ENCODE results near the gene AQP9.

The AQP9 gene, protein sequence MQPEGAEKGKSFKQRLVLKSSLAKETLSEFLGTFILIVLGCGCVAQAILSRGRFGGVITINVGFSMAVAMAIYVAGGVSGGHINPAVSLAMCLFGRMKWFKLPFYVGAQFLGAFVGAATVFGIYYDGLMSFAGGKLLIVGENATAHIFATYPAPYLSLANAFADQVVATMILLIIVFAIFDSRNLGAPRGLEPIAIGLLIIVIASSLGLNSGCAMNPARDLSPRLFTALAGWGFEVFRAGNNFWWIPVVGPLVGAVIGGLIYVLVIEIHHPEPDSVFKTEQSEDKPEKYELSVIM

DNA sequence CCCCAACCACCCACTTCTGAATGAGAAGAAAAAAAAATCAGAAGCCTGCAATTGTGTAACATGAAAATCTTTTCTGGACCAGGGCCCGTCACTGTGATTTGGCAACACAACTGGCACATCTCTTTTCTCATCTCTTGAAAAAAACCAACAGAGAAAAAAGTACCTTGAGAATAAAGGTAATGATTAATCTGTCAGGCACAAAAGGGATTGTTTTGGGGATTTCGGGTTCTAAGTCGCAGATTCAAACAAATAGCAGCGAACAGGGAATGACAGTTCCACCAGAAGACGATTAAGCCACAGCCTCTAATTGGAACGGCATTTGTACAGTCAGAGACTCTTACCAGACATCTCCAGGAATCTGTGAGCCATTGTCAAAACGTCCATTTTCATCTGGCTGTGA, at the start of gene AQP9:
Gene AQP9, plus strand, starts transcription at position 276 of the 400 bp plus-strand sequence. CDS start 185 bp downstream, outside the sequence.
- TF ChIP-seq, protein P1, sequence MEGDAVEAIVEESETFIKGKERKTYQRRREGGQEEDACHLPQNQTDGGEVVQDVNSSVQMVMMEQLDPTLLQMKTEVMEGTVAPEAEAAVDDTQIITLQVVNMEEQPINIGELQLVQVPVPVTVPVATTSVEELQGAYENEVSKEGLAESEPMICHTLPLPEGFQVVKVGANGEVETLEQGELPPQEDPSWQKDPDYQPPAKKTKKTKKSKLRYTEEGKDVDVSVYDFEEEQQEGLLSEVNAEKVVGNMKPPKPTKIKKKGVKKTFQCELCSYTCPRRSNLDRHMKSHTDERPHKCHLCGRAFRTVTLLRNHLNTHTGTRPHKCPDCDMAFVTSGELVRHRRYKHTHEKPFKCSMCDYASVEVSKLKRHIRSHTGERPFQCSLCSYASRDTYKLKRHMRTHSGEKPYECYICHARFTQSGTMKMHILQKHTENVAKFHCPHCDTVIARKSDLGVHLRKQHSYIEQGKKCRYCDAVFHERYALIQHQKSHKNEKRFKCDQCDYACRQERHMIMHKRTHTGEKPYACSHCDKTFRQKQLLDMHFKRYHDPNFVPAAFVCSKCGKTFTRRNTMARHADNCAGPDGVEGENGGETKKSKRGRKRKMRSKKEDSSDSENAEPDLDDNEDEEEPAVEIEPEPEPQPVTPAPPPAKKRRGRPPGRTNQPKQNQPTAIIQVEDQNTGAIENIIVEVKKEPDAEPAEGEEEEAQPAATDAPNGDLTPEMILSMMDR (conservative IDR thresholded peaks at IDR 0.05) = no peak
- H3K27ac ChIP-seq = no peak within 1 kb of the TSS

- H3K27ac ChIP-seq = peak overlapping the region; percentile 71
- TF ChIP-seq, protein P1 (conservative IDR thresholded peaks at IDR 0.05) = no peak
These were observed 42.8 kb upstream of the AQP9 start for GRCh38 chr15:58095415-58095814.

DNA sequence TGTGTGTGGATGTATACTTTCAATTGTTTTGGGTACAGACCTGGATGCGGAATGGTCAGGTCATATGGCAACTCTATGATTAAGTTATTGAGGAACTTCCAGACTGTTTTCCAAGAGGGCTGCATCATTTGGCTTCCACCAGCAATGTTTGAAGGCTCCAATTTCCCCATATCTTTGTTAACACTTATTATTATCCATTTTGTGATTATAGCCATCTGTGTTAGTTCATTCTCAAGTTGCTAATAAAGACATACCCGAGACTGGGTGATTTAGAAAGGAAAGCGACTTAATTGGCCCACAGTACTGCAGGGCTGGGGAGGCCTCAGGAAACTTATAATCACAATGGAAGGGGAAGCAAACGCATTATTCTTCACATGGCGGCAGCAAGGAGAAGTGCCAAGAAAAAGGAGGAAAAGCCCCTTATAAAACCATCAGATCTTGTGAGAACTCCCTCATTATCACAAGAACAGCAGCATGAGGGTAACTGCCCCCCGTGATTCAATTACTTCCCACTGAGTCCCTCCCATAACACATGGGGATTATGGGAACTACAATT, 41.6 kb upstream of the AQP9 start:
- TF ChIP-seq, protein P1 (conservative IDR thresholded peaks at IDR 0.05) = no peak
- peak overlapping the region; percentile 71 for H3K27ac ChIP-seq

DNA sequence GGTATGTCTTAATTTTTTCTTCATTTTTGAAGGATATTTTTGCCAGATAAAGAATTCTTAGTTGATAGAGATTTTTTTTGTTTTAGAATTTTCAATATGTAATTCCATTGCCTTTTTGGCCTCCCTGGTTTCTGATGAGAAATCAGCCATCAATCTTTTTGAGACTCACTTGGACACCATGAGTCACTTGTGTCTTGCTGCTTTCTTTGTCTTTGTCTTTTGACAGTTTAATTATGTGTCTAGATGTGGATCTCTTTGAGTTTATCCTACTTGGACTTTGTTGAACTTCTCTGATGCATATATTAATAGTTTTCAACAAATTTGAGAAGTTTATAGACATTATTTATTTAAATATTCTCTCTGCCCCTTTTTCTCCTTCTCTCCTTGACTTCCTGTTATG, 34.7 kb upstream of the AQP9 start:
- TF ChIP-seq, protein P1 (conservative IDR thresholded peaks at IDR 0.05) = no peak

DNA sequence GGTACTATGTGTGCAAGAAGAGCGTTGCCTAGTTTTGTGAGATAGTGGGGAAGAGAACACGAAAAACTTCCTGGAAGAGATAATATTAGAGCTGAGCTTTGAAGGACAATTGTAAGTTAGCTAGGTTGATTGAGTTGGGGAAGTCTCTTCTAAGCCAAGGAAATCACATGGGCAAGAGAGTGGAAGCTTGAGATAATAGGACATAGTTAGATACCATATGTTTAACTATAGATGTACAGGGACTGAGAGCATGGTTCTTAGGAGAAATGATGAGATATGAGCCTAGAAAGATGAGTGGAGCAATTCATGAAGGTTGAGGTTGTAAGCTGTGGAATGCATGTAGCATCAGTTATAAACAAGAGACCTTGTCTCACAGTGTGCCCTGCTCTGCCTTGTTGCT, 30.1 kb upstream of the AQP9 start:
- TF ChIP-seq, protein P1 (conservative IDR thresholded peaks at IDR 0.05) = no peak
- no peak overlapping the region for H3K27ac ChIP-seq

More for the DNA sequence above, 34.7 kb upstream of the AQP9 start:
- H3K27ac ChIP-seq = no peak overlapping the region

DNA sequence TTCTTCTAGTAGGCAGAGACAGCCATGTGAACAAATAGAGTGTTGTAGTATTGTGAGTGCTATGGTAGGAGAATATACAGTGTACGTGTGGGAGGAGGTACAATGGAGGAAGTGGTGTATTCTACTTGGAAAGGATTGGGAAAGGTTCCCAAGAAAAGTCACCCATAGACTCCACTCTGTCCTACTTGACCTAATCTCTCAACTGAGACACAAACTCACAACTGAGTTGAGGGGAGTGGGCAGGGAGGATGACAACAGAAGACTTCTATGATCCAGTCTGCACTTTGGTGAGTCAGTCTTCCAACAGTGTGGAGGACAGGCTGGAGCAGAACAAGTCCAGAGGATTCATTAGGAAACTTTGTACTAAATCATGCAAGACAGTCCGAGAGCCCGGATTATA, 28.8 kb upstream of the AQP9 start:
- no peak overlapping the region for H3K27ac ChIP-seq
- TF ChIP-seq, protein P1 (conservative IDR thresholded peaks at IDR 0.05) = no peak

DNA sequence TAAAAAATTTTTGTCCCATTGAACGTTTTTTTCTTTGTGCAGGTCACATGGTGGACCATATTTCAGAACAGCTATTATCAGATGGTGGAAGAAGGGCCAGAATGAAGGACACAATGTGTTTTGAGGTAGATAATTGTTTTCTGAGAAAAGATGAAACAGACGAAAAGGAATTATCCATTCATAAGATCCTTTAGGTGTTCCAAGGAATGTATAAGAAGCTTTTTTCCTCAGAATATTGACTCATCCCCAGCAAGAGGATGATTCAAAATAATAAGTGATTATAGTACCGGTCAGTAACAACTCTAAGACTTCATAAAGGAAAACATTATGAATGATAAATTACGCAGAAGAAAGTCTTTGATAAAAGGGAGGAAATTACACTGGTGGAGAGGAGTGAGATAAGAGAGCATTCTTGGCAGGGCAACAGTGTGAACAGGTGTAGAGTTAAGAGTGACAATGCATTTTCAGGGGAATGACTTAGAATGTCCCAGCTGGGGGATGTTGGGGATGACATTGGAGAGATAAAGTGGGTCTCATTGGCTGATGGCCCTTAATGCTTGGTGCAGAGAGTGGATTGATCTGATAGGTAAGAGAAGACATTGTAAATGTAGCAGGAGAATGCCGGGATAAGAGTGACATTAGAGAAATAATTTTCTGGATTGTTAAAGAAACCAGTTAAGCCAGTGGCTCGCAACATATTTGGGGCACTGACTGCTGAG, 27.0 kb upstream of the AQP9 start:
- H3K27ac ChIP-seq = no peak overlapping the region
- TF ChIP-seq, protein P1 (conservative IDR thresholded peaks at IDR 0.05) = no peak

All from VCaP (cell line).